ENCODE measurements around the gene SLC25A25.
A peak's percentile ranks its signal among the peaks of the same experiment; 100 is the strongest.
"Not testable (repeated sequence)": the region's sequence is repeated elsewhere in the genome, so short reads cannot be mapped to it uniquely, and the experiment has no call there.

The SLC25A25 gene

GRCh38 chr9:128053560-128053959 is 14.5 kb upstream of the SLC25A25 start:
- DNase-seq: no peak

- no peak for DNase-seq
Observed at GRCh38 chr9:128054087-128054486, 13.9 kb upstream of the SLC25A25 start.

DNA sequence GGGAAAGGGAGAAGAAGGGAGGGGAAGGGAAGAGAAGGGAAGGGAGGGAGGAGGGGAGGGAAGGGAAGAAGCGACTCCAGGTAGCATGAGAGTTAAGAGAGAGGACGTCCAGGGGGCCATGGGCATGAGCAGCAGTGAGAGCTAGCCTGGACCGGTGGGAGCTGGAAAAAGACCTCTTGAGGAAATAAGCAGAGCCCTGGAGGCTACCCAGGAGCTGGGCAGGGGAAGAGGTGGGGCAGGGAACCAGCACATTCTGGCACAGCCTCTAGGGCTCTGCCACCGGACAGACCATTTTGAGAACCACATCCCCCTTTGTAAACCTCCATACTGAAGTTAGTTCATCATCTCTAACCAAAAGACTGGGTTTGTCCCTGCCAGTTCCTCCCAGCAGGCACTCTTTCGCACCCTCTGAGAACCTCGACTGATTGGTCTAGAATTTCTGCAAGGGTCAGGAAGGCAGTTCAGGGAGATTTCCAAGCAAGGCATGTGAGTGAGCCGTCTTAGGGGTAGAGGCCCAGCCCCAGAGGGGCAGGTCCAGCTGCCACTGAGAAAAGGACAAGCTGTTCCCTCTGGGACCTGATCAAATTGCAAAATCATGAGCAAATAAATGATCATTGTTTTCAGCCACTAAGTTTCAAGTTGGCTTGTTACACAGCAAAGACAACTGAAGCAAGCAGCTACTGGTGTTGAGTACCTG is 12.5 kb upstream of the SLC25A25 start:
- DNase-seq: no peak

- no peak for DNase-seq
Observed at GRCh38 chr9:128056086-128056485, 11.9 kb upstream of the SLC25A25 start.

DNA sequence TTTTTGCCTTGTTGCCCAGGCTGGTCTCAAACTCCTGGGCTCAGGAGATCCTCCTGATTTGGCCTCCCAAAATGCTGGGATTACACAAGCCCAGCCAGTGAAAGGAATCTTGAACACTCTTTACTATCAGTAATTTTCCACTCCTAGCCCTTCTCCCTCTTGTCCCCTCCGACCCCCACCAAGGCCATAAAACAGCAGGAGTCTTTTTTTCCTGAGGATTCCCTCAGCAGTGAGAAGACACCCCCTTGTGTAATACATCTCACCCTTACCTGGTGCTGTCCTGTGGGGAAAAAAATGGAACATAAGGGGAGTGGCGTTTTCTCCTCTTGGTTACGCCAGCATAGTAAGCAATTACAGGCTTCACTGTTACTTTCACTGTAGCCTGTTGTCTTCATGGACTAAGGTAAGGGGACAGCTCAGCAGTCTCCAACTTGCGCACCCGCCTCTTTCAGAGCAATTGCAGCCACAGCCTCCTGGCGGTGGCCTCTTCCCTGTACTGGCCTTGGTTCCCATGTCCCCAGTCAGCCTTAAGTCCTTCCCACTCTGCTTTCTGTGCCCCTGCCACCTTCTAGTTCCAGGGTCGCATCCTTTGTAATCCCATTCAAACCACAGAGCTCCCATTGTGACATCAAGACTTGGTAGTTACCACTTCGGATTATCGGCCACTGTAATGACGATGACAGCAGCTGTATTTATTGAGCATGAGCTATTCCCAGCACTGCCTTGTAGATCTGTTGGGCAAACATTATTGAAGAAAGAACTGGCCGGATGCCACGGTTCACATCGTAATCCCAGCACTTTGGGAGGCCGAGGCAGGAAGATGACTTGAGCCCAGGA is 10.9 kb upstream of the SLC25A25 start:
- no peak for DNase-seq

- DNase-seq: no peak
Observed at GRCh38 chr9:128057724-128058409, 10.2 kb upstream of the SLC25A25 start.

GRCh38 chr9:128059365-128059983 is 8.6 kb upstream of the SLC25A25 start:
- DNase-seq: no peak

- no peak for DNase-seq
Observed at GRCh38 chr9:128061275-128061960, 6.6 kb upstream of the SLC25A25 start.

DNA sequence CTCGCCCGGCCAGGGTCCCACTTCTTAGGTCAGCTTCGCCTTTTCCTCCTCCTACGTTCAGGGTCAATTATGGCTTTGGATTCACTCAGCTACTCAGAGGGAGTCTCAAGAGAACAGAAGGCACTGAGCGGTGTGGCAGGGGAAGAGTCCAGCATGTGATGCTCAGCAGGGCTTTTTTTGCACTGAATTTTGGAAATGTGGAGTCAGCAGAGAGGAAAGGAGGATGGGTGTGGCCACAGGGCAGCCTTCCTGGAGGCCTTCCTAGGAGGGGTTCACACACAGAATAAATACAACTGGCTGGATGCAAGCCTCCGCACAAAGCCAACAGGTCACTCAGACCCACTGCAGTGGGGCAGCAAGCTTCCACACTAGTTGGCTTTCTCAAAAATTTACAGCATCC is 5.8 kb upstream of the SLC25A25 start:
- DNase-seq: no peak

DNA sequence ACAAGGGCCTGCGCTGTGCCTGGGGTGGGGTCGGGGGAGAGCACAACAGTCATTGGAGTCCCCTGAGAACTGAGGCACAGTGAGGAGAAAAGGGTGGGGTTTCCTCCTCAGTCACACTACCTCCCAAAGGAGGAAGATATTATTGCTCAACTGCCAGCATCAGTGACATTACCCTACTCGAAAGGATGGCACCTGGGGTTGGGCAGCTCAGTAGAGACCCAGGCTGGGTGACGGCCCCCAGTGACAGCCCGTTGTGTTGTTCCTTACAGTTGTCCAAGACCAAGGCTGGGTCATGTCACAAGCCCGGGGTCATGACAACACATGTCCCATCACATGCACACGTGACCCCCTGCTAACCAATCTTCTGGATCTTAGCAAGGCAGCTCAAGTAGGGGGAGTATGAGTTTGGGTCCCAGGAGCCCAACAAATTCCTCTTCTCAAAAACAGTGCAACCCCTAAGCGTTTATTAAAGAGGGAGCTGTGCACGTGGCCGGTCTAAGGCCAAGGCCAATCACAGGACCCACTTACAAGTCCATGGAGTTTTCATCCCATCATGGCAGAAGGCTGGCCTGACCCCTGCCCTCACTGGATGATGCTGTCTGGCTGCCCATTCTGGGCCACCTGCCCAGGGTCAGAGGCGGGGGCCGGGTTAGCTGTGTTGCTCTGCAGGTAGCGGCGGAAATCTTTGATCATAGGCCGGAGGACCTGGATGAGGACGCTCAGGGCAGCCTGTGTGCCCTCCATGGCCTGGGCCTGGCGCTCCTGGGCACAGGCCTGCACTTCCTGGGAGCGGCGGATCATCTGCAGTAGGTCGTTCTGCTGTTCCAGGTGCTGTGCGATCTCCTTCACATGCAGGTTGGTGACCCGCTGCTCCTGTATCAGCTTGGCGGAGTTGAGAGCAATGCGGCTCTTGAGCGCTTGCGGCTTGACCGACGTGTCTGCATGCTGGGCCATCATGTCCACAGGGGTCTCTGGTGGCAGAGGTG is 4.9 kb upstream of the SLC25A25 start:
- no peak for DNase-seq

- DNase-seq: no peak
Observed at GRCh38 chr9:128065907-128066712, 1.9 kb upstream of the SLC25A25 start.

GRCh38 chr9:128066713-128067644 is 1.1 kb upstream of the SLC25A25 start, which contains the start of gene NAIF1:
Gene NAIF1, minus strand, starts transcription at chr9:128067320. Its CDS starts 219 bp downstream, at chr9:128067101.
- peak; percentile 99 for DNase-seq

- no peak for DNase-seq
Observed at GRCh38 chr9:128068386-128069205, 564 bp downstream of the SLC25A25 start.

GRCh38 chr9:128070874-128071273 is 2.8 kb downstream of the SLC25A25 start:
- no peak for DNase-seq

- DNase-seq: not testable (repeated sequence)
Observed at GRCh38 chr9:128071475-128071874, 3.4 kb downstream of the SLC25A25 start.

DNA sequence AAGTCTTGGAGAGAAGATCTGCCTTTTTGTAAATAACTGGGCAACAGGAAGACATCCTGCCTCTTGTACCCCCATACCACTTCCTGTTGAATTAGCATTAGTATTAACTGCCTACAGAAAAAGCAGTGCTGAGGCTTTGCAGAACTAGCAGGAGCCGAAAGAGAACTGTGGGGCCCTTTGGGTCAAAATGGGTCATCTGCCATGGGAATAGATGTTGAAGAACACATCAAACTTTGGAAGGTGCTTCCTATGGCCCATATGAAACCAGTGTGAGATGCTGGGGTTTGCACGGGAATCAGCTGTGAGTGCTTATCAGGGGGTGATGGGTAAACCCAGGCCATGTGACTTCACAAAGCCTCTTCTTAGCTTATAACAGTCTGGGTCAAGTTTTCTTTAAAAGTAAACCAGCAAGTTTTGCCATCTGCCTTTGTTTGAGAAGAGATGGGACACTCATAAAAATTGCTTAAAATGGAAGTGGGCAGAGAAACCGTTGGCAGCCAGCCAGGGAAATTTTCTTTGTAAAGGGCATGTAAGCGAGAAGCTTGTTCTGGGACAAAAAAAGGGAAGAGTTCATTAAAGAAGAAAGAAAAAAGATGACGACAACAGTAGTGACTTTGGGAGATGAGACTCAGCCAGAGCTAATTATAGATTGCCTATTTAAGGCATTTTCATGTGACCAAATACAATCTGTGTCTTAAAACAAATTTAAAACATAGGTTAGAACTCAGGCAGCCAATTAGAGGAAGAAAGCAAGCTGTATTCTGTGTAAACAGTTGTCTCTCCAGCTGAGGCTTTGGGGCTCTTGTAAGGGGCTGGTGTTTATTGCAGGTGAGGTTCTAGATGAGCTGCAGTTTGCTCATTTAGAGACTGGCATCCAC is 4.4 kb downstream of the SLC25A25 start:
- DNase-seq: peak; percentile 52

DNA sequence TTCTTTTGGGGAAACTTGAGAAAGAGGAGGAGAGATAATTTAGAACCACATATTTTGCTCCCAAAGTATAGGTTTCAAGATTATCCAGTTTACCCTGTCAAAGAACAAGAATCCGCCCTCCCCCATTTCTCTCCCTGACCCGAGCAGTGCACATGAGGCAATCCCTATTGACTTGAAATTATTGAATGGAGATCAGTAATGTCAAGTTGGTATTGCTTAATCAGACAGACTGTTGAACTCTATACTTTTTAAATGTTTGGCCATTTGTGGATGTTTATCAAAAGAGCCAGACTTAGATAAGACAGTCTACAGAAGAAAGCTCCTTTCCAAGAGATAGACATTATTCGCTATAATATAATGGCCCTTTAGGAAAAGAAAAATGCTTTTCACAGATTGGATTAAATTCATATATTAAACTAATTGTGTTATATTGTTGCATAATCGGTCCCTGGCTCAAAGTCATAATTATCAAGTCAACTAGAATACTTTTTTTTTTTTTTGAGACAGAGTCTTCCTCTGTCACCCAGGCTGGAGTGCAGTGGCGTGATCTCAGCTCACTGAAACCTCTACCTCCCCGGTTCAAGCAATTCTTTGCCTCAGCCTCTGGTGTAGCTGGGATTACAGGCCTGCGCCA is 5.3 kb downstream of the SLC25A25 start:
- no peak for DNase-seq
